ENCODE data around the gene FAM120A. TPM values are rescaled to one million over a fixed set of nuclear protein-coding genes. Genes with fewer than 3 reads are reported as not detected.

FAM120A gene
- total and polyA plus RNA-seq, 9 of the 15 experiments (the other 6 are each of a cell fraction or from before 2014, with no cell fraction given) = 8.7 to 71.0 (median 42.2) TPM

GRCh38 chr9:93566408-93567270 is 115.2 kb downstream of the FAM120A start (continued):
- TF ChIP-seq MAFK (IDR thresholded peaks at IDR 0.05; ENCODE audit: low read length) = 0 out of 2 replicates have a peak, but pooled peaks have one; percentile 1
- peak; percentile 63; the same call in 1 of the 2 replicates for TF ChIP-seq ETV5 (CRISPR knock-in tag; IDR thresholded peaks at IDR 0.05; ENCODE audit: low read depth)
- TF ChIP-seq ZFPM2 (CRISPR knock-in tag; IDR thresholded peaks at IDR 0.05) = peak; percentile 69; the same call in 1 of the 2 replicates
- peak; percentile 50 for TF ChIP-seq CREM (IDR thresholded peaks at IDR 0.05; ENCODE audit: low read depth)
- TF ChIP-seq KDM2B (CRISPR knock-in tag; IDR thresholded peaks at IDR 0.05) = peak; percentile 70; the same call in 1 of the 2 replicates
- no peak for TF ChIP-seq ZNF695 (CRISPR knock-in tag; IDR thresholded peaks at IDR 0.05)
- no peak for TF ChIP-seq KAT8 (IDR thresholded peaks at IDR 0.05; ENCODE audit: low read depth)
- TF ChIP-seq BMI1 (IDR thresholded peaks at IDR 0.05; ENCODE audit: low read length) = no peak
- TF ChIP-seq ZNF217 (CRISPR knock-in tag; IDR thresholded peaks at IDR 0.05) = no peak
- TF ChIP-seq SREBF1 (IDR thresholded peaks at IDR 0.05; ENCODE audit: borderline replicate concordance, low read depth, low read length) = no peak
- TF ChIP-seq, protein P1, sequence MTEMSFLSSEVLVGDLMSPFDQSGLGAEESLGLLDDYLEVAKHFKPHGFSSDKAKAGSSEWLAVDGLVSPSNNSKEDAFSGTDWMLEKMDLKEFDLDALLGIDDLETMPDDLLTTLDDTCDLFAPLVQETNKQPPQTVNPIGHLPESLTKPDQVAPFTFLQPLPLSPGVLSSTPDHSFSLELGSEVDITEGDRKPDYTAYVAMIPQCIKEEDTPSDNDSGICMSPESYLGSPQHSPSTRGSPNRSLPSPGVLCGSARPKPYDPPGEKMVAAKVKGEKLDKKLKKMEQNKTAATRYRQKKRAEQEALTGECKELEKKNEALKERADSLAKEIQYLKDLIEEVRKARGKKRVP (CRISPR knock-in tag; IDR thresholded peaks at IDR 0.05) = no peak
- no peak for TF ChIP-seq IFI16 (CRISPR knock-in tag; IDR thresholded peaks at IDR 0.05)
- TF ChIP-seq, protein P2, sequence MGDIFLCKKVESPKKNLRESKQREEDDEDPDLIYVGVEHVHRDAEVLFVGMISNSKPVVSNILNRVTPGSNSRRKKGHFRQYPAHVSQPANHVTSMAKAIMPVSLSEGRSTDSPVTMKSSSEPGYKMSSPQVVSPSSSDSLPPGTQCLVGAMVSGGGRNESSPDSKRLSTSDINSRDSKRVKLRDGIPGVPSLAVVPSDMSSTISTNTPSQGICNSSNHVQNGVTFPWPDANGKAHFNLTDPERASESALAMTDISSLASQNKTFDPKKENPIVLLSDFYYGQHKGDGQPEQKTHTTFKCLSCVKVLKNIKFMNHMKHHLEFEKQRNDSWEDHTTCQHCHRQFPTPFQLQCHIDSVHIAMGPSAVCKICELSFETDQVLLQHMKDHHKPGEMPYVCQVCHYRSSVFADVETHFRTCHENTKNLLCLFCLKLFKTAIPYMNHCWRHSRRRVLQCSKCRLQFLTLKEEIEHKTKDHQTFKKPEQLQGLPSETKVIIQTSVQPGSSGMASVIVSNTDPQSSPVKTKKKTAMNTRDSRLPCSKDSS (IDR thresholded peaks at IDR 0.05; ENCODE audit: low read depth, partially characterized antibody) = no peak
- TF ChIP-seq RNF2 (IDR thresholded peaks at IDR 0.05) = 0 out of 2 replicates have a peak, but pooled peaks have one; percentile 37
- peak; percentile 82 for TF ChIP-seq CXXC5 (CRISPR knock-in tag; IDR thresholded peaks at IDR 0.05)
- TF ChIP-seq, protein P3, sequence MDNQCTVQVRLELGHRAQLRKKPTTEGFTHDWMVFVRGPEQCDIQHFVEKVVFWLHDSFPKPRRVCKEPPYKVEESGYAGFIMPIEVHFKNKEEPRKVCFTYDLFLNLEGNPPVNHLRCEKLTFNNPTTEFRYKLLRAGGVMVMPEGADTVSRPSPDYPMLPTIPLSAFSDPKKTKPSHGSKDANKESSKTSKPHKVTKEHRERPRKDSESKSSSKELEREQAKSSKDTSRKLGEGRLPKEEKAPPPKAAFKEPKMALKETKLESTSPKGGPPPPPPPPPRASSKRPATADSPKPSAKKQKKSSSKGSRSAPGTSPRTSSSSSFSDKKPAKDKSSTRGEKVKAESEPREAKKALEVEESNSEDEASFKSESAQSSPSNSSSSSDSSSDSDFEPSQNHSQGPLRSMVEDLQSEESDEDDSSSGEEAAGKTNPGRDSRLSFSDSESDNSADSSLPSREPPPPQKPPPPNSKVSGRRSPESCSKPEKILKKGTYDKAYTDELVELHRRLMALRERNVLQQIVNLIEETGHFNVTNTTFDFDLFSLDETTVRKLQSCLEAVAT (IDR thresholded peaks at IDR 0.05) = no peak
- no peak for TF ChIP-seq FOXK1 (CRISPR knock-in tag; IDR thresholded peaks at IDR 0.05; ENCODE audit: borderline replicate concordance)
- TF ChIP-seq TGIF2 (CRISPR knock-in tag; IDR thresholded peaks at IDR 0.05) = no peak
- no peak for TF ChIP-seq CREBBP (IDR thresholded peaks at IDR 0.05; ENCODE audit: low read depth, low read length)
- TF ChIP-seq PHF21A (IDR thresholded peaks at IDR 0.05; ENCODE audit: borderline replicate concordance, low read depth) = no peak
- no peak for TF ChIP-seq HMG20B (CRISPR knock-in tag; IDR thresholded peaks at IDR 0.05)
- TF ChIP-seq ZFP36 (IDR thresholded peaks at IDR 0.05; ENCODE audit: low read depth, low read length, partially characterized antibody) = no peak
- TF ChIP-seq, protein P4, sequence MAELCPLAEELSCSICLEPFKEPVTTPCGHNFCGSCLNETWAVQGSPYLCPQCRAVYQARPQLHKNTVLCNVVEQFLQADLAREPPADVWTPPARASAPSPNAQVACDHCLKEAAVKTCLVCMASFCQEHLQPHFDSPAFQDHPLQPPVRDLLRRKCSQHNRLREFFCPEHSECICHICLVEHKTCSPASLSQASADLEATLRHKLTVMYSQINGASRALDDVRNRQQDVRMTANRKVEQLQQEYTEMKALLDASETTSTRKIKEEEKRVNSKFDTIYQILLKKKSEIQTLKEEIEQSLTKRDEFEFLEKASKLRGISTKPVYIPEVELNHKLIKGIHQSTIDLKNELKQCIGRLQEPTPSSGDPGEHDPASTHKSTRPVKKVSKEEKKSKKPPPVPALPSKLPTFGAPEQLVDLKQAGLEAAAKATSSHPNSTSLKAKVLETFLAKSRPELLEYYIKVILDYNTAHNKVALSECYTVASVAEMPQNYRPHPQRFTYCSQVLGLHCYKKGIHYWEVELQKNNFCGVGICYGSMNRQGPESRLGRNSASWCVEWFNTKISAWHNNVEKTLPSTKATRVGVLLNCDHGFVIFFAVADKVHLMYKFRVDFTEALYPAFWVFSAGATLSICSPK (IDR thresholded peaks at IDR 0.05; ENCODE audit: borderline replicate concordance) = no peak
- TF ChIP-seq C11orf30 (IDR thresholded peaks at IDR 0.05; ENCODE audit: low read depth) = no peak
- no peak for TF ChIP-seq MIER1 (IDR thresholded peaks at IDR 0.05; ENCODE audit: low read depth)
